HepG2 (cell line): ENCODE data around the gene AGAP3. TPM values are rescaled to one million over a fixed set of nuclear protein-coding genes. Genes with fewer than 3 reads are reported as not detected.

ENCODE experiments used
- ATAC-seq: fragments of 200-7000 bp; cut with Tn5 transposase; 3 replicates; pipeline ENCODE4 v1.9.1; 2020; ENCODE audit warnings: mild to moderate bottlenecking, moderate library complexity
- BruUV-seq: library from RNA; stranded (reverse); fragments of 400-500 nt; replicated peaks from 2 replicates; lab custom pipeline; 2021; lab: Mats Ljungman, UMichigan
- CTCF ChIA-PET: fragments of 300-600 bp; formaldehyde crosslinking; extraction: SDS; loops from one replicate; lab custom pipeline; 2021; ENCODE audit warnings: low total read pairs, inconsistent platforms, low intra/inter-chr PET ratio; lab: Yijun Ruan, JAX
- POLR2A ChIA-PET: fragments of 350-600 bp; sonication (Branson Sonifier 250); formaldehyde crosslinking; loops from one replicate; lab custom pipeline; 2020; ENCODE audit warnings: antibody characterized with exemption, inconsistent platforms; lab: Yijun Ruan, JAX
- DNase-seq: peaks from one replicate; pipeline ENCODE4 v3.0.0-alpha.2; 2015; ENCODE audit warnings: low spot score
- FAIRE-seq: peaks from 3 replicates; lab custom pipeline; 2011; peaks lifted over from hg19 to GRCh38; lab: Jason Lieb, UNC
- H2AFZ ChIP-seq: one replicate; pipeline ENCODE4 v1.6.1; 2011; ENCODE audit warnings: low read length, inconsistent platforms
- H3K27ac ChIP-seq: fragments of 300-600 bp; 3 replicates; pipeline ENCODE4 v1.8.0; 2011; ENCODE audit warnings: mixed run types, mild to moderate bottlenecking, mixed read lengths, low read length, inconsistent platforms; ENCODE audit not compliant: insufficient read depth; ENCODE audit errors: extremely low read length
- H3K27me3 ChIP-seq, 2 experiments: fragments of 200-600 bp in 1 of 2; 2 replicates in 1 of 2; 3 replicates in 1 of 2; pipeline versions ENCODE4 v1.6.0 to v1.8.0; 2011; ENCODE audit warnings: low read length in 2 of 2, mild to moderate bottlenecking in 2 of 2, moderate library complexity in 2 of 2, inconsistent platforms in 1 of 2; ENCODE audit not compliant: insufficient read depth in 2 of 2, control insufficient read depth in 1 of 2
- H3K36me3 ChIP-seq, 2 experiments: fragments of 200-600 bp in 1 of 2; replicated peaks in 1 of 2; 2 replicates in 1 of 2; 3 replicates in 1 of 2; pipeline versions ENCODE4 v1.5.1 to v1.8.0; 2011; ENCODE audit warnings: low read length in 2 of 2, inconsistent platforms in 1 of 2; ENCODE audit not compliant: insufficient read depth in 2 of 2, control insufficient read depth in 1 of 2
- H3K4me1 ChIP-seq: 2 replicates; pipeline ENCODE4 v1.5.1; 2012; ENCODE audit warnings: low read length, inconsistent platforms; ENCODE audit not compliant: insufficient read depth
- H3K4me2 ChIP-seq: 2 replicates; pipeline ENCODE4 v1.6.0; 2011; ENCODE audit warnings: low read depth, low read length, inconsistent platforms
- H3K4me3 ChIP-seq, 3 experiments: fragments of 200-600 bp in 1 of 3; sonication (generic), shearing (Covaris generic) in 1 of 3; replicated peaks in 1 of 3; 2 replicates each; pipeline ENCODE4 v1.5.1; 2011 to 2016; ENCODE audit warnings: low read length in 3 of 3, inconsistent platforms in 2 of 3, low read depth in 2 of 3, mild to moderate bottlenecking in 2 of 3, control low read depth in 1 of 3, mixed read lengths in 1 of 3; ENCODE audit not compliant: insufficient read depth in 1 of 3
- H3K79me2 ChIP-seq: one replicate; pipeline ENCODE4 v1.6.1; 2011; ENCODE audit warnings: low read length, inconsistent platforms; ENCODE audit not compliant: insufficient read depth
- H3K9ac ChIP-seq: 2 replicates; pipeline ENCODE4 v1.6.0; 2011; ENCODE audit warnings: mild to moderate bottlenecking, low read depth, low read length, inconsistent platforms; ENCODE audit not compliant: insufficient read depth
- H3K9me3 ChIP-seq: 2 replicates; pipeline ENCODE4 v1.5.1; 2012; ENCODE audit warnings: mild to moderate bottlenecking, low read length
- H4K20me1 ChIP-seq: 2 replicates; pipeline ENCODE4 v1.6.0; 2011; ENCODE audit warnings: inconsistent platforms, mild to moderate bottlenecking, low read length, moderate library complexity; ENCODE audit not compliant: insufficient read depth
- AGO1 ChIP-seq: fragments of 200-400 bp; formaldehyde crosslinking; IDR thresholded peaks from 2 replicates; pipeline ENCODE4 v1.6.1; 2017; ENCODE audit warnings: mild to moderate bottlenecking, low read depth, low read length, moderate library complexity; ENCODE audit not compliant: poor library complexity, severe bottlenecking
- AGO2 ChIP-seq: fragments of 200-400 bp; formaldehyde crosslinking; optimal IDR thresholded peaks from 2 replicates; pipeline ENCODE3; 2017; ENCODE audit warnings: mild to moderate bottlenecking, low read depth, low read length, moderate library complexity
- HNRNPLL ChIP-seq: fragments of 200-400 bp; formaldehyde crosslinking; IDR thresholded peaks from 2 replicates; pipeline ENCODE4 v1.6.1; 2017; ENCODE audit warnings: mild to moderate bottlenecking, low read depth, low read length; ENCODE audit not compliant: poor library complexity, severe bottlenecking
- POLR2A ChIP-seq, 2 experiments: IDR thresholded peaks; 2 replicates each; pipeline ENCODE4 v1.6.1; 2011; ENCODE audit warnings: low read depth in 2 of 2, low read length in 2 of 2, mild to moderate bottlenecking in 1 of 2, moderate library complexity in 1 of 2; ENCODE audit not compliant: insufficient read depth in 1 of 2
- RAD21 ChIP-seq: fragments of 450-650 bp; formaldehyde crosslinking; IDR thresholded peaks from 2 replicates; pipeline ENCODE4 v1.5.0; 2020; ENCODE audit warnings: mild to moderate bottlenecking
- RBFOX2 ChIP-seq: fragments of 200-400 bp; formaldehyde crosslinking; IDR thresholded peaks from 2 replicates; pipeline ENCODE4 v1.6.1; 2017; ENCODE audit warnings: low read depth, mild to moderate bottlenecking, low read length
- XRCC5 ChIP-seq: fragments of 200-400 bp; formaldehyde crosslinking; optimal IDR thresholded peaks from 2 replicates; pipeline ENCODE3; 2017; ENCODE audit warnings: mild to moderate bottlenecking, low read length
- ZBTB33 ChIP-seq: sonication (generic); formaldehyde crosslinking; IDR thresholded peaks from 2 replicates; pipeline ENCODE4 v1.4.0; 2020; ENCODE audit warnings: missing genetic modification reagents
- ZBTB38 ChIP-seq: sonication (generic); formaldehyde crosslinking; IDR thresholded peaks from 2 replicates; pipeline ENCODE4 v1.5.1; 2020; ENCODE audit warnings: mild to moderate bottlenecking, missing genetic modification reagents
- ZFY ChIP-seq: sonication (generic); formaldehyde crosslinking; IDR thresholded peaks from 2 replicates; pipeline ENCODE4 v1.4.0; 2020; ENCODE audit warnings: missing genetic modification reagents
- ZNF572 ChIP-seq: sonication (generic); formaldehyde crosslinking; IDR thresholded peaks from 2 replicates; pipeline ENCODE4 v1.5.1; 2020; ENCODE audit warnings: mild to moderate bottlenecking, missing genetic modification reagents
- ZNF747 ChIP-seq: sonication (generic); formaldehyde crosslinking; IDR thresholded peaks from 2 replicates; pipeline ENCODE4 v1.8.1; 2023; ENCODE audit warnings: missing genetic modification reagents, mild to moderate bottlenecking, borderline replicate concordance
- ZNF768 ChIP-seq: sonication (generic); formaldehyde crosslinking; IDR thresholded peaks from 2 replicates; pipeline ENCODE4 v1.4.0; 2020; ENCODE audit warnings: missing genetic modification reagents
- WGBS: methylation state at CpG from one replicate; pipeline ENCODE4 v1.1.6; 2017; ENCODE audit warnings: low lambda C conversion rate; 5-methylcytosine and 5-hydroxymethylcytosine counted together
- in situ Hi-C: cut with HindIII; loops from 2 replicates; pipeline ENCODE4 v1.10.0; 2017; ENCODE audit warnings: low pct_unique_long_range_greater_than_20kb; ENCODE audit not compliant: extremely low pct_ligation_motif_present
- intact Hi-C: fragments of 100-400 bp; cut with micrococcal nuclease; formaldehyde crosslinking; loops from one replicate; pipeline ENCODE4 v1.10.0; 2022; ENCODE audit not compliant: unreplicated experiment
- polyA plus RNA-seq, 8 experiments: library from polyadenylated mRNA; depleted of rRNA in 3 of 8; stranded (reverse) in 7 of 8; unstranded in 1 of 8; fragments of >200 nt; fragmentation: Illumina TruSeq in 4 of 8; extraction: Trizol in 4 of 8; gene quantifications; 2 replicates each; pipeline versions ENCODE4 v1.2.1 to v1.2.3, GENCODE V29; 2011 to 2016; ENCODE audit warnings: low read depth in 4 of 8, missing spikeins in 1 of 8, mixed read lengths in 1 of 8; ENCODE audit not compliant: insufficient read depth in 1 of 8
- total RNA-seq, 5 experiments: library from RNA; depleted of rRNA; stranded (reverse); fragments of >200 nt; fragmentation: Illumina TruSeq; extraction: Trizol; gene quantifications; 2 replicates each; pipeline ENCODE4 v1.2.3, GENCODE V29; 2016; ENCODE audit warnings: low read depth in 1 of 5
- TF ChIP-seq, protein P1 (sequence below): sonication (generic); formaldehyde crosslinking; IDR thresholded peaks from 2 replicates; pipeline ENCODE4 v1.8.1; 2023; ENCODE audit warnings: missing genetic modification reagents, inconsistent platforms, borderline replicate concordance
- TF ChIP-seq, protein P2 (sequence below): sonication (generic); formaldehyde crosslinking; IDR thresholded peaks from 2 replicates; pipeline ENCODE4 v1.5.0; 2020; ENCODE audit warnings: mild to moderate bottlenecking, missing genetic modification reagents, moderate library complexity

The AGAP3 gene
- total and polyA plus RNA-seq, 2 of the 13 experiments (the other 11 are each of a cell fraction or from before 2014, with no cell fraction given): 31.3 to 61.4 TPM

DNA sequence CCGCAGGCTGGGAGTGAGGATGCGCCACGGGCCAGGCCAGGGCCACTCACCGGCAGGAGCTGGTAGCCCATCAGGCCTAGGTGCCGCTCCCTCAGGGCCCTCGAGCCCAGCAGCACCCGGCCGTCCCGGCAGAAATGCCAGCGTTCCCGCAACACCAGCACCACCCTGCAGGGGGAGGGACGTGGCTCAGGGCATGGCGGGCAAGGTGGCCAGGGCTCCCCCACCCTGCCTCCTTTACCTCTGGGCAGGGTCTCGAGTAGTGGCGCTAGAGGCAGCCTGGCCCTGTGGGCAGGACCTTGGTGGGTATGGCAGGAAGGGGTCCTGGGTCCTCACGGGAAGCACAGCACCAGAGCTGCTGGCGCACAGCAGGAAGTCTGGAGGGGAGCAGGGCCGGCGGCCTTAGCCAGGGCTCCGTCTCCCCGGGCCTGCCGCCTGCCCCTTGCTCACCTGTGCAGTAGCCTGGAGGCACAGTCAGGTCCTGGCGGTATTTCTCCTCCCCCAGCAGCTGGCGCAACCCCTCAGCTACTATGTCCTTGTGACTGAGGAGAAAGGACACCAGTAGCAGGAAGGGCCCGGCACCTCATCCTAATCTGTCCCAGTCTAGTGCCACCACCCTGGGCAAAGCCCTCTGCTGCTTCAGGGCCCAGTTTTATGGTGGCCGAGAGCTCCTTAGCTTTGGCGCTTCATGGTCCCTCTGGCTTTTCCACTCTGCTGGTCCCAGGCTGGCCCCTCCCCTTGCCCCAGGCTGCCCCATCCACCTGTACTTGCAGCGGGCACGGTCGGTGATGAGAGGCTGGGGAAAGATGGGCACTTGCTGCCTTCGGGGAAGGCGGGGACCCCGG is 9.2 kb upstream of the AGAP3 start:
- ChIA-PET POLR2A (interaction anchor here (1.2 to 5.4 kb wide), 6 partner anchors 8 to 18 kb away, joined by 3 to 60 read pairs (median 4); partner anchors contain the start of gene SLC4A2), CTCF (no interaction called here)
- 100% methylated on average over 4 of the region's 33 CpGs for WGBS
- no TSS peak for BruUV-seq
- H3K79me2 ChIP-seq: peaks cover 26% of the 10 kb centered on the region
- no peaks in the 10 kb centered on the region for H3K9me3 ChIP-seq
- no peak for FAIRE-seq
- no peaks in the 10 kb centered on the region; a peak in 1 of 5 replicates for H3K27me3 ChIP-seq
- H3K4me1 ChIP-seq: peaks cover 21% of the 10 kb centered on the region
- intact Hi-C loops: no loop called here
- no peak overlapping the region for H3K9ac ChIP-seq
- no peak overlapping the region for H3K4me3 ChIP-seq
- no peaks in the 10 kb centered on the region for H4K20me1 ChIP-seq
- in situ Hi-C loops: no loop called here
- H2AFZ ChIP-seq: no peak overlapping the region
- peaks cover 11 to 28% of the 10 kb centered on the region in 2 experiments for H3K36me3 ChIP-seq
- no peak overlapping the region for H3K27ac ChIP-seq
- peak; percentile 20 for ATAC-seq
- no peak overlapping the region for H3K4me2 ChIP-seq
- DNase-seq: no peak
- 0 out of 2 replicates have a peak, but pooled peaks have one; percentile 22 for TF ChIP-seq ZNF747
- TF ChIP-seq, protein P1, sequence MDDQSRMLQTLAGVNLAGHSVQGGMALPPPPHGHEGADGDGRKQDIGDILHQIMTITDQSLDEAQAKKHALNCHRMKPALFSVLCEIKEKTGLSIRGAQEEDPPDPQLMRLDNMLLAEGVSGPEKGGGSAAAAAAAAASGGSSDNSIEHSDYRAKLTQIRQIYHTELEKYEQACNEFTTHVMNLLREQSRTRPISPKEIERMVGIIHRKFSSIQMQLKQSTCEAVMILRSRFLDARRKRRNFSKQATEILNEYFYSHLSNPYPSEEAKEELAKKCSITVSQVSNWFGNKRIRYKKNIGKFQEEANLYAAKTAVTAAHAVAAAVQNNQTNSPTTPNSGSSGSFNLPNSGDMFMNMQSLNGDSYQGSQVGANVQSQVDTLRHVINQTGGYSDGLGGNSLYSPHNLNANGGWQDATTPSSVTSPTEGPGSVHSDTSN: no peak
- TF ChIP-seq HNRNPLL: peak; percentile 11
- TF ChIP-seq ZNF572: peak; percentile 77; the same call in 1 of the 2 replicates
- peak; percentile 34; the same call in 1 of the 2 replicates for TF ChIP-seq RAD21
- TF ChIP-seq, protein P2, sequence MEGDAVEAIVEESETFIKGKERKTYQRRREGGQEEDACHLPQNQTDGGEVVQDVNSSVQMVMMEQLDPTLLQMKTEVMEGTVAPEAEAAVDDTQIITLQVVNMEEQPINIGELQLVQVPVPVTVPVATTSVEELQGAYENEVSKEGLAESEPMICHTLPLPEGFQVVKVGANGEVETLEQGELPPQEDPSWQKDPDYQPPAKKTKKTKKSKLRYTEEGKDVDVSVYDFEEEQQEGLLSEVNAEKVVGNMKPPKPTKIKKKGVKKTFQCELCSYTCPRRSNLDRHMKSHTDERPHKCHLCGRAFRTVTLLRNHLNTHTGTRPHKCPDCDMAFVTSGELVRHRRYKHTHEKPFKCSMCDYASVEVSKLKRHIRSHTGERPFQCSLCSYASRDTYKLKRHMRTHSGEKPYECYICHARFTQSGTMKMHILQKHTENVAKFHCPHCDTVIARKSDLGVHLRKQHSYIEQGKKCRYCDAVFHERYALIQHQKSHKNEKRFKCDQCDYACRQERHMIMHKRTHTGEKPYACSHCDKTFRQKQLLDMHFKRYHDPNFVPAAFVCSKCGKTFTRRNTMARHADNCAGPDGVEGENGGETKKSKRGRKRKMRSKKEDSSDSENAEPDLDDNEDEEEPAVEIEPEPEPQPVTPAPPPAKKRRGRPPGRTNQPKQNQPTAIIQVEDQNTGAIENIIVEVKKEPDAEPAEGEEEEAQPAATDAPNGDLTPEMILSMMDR (CRISPR knock-in tag): peak; percentile 40
- peak; percentile 32; the same call in 1 of the 2 replicates for TF ChIP-seq ZNF768 (CRISPR knock-in tag)
- peak; percentile 82 for TF ChIP-seq RBFOX2
- 0 out of 4 replicates have a peak, but pooled peaks of 1 of the 2 experiments have one; percentile 3 for TF ChIP-seq POLR2A (IDR thresholded peaks at IDR 0.05; ENCODE audit: insufficient read depth in 1 of 2, low read depth in 2 of 2, low read length in 2 of 2)
- peak; percentile 96 for TF ChIP-seq AGO2
- TF ChIP-seq ZFY (CRISPR knock-in tag): 0 out of 2 replicates have a peak, but pooled peaks have one; percentile 42
- TF ChIP-seq AGO1: peak; percentile 53
- TF ChIP-seq XRCC5: peak; percentile 43
- TF ChIP-seq ZBTB33 (CRISPR knock-in tag): peak; percentile 91
- peak; percentile 23; the same call in 1 of the 2 replicates for TF ChIP-seq ZBTB38
